Measurements from ENCODE around the gene BRWD1. TPM values are rescaled to one million over a fixed set of nuclear protein-coding genes. Genes with fewer than 3 reads are reported as not detected.

BRWD1 gene
- total and polyA plus RNA-seq, 2 of the 13 experiments (the other 11 are each of a cell fraction or from before 2014, with no cell fraction given), result 13.9 to 28.0 TPM

DNA sequence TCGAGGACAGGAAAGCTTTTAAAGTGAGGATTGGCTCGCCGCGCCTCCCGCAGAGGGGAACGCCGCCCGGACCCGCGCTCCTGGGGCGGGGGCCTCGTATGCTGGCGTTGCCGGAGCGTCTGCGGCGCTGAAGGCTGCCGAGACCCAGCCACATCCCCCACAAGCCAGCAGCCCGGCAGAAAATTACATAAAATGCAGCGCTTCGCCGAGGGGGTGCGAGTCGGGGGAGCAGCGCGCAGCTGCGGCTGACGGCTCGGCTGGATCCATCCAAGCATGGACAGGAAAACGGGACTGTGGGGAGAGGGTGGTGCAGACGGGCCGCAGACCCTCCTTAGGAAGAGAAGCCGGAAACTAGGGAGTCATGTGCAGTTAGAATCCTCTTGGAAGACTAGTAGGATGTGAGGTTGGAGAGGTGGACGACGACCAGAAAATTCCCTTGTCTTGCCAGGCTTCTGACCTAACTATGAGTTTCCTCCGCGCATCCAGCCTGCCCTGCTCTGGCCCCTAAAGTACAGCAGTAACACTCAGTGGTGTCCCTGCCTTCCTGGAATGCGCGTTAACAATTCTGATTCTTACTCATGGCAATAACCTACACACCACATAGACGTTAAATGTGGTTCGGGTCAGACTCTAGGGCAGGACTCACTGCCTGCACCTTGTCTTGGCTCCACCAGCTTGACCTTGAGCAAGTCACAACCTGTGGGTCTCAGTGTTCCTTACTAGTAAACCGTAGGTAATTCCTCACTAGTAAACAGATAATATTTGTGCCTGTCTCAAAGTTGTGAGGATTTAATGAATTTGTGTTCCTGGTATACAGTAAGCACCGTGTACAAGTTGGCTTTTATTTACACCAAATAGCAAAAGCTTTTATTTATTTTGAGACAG, 953 bp upstream of the BRWD1 start (continued):
- TF ChIP-seq, protein P1, sequence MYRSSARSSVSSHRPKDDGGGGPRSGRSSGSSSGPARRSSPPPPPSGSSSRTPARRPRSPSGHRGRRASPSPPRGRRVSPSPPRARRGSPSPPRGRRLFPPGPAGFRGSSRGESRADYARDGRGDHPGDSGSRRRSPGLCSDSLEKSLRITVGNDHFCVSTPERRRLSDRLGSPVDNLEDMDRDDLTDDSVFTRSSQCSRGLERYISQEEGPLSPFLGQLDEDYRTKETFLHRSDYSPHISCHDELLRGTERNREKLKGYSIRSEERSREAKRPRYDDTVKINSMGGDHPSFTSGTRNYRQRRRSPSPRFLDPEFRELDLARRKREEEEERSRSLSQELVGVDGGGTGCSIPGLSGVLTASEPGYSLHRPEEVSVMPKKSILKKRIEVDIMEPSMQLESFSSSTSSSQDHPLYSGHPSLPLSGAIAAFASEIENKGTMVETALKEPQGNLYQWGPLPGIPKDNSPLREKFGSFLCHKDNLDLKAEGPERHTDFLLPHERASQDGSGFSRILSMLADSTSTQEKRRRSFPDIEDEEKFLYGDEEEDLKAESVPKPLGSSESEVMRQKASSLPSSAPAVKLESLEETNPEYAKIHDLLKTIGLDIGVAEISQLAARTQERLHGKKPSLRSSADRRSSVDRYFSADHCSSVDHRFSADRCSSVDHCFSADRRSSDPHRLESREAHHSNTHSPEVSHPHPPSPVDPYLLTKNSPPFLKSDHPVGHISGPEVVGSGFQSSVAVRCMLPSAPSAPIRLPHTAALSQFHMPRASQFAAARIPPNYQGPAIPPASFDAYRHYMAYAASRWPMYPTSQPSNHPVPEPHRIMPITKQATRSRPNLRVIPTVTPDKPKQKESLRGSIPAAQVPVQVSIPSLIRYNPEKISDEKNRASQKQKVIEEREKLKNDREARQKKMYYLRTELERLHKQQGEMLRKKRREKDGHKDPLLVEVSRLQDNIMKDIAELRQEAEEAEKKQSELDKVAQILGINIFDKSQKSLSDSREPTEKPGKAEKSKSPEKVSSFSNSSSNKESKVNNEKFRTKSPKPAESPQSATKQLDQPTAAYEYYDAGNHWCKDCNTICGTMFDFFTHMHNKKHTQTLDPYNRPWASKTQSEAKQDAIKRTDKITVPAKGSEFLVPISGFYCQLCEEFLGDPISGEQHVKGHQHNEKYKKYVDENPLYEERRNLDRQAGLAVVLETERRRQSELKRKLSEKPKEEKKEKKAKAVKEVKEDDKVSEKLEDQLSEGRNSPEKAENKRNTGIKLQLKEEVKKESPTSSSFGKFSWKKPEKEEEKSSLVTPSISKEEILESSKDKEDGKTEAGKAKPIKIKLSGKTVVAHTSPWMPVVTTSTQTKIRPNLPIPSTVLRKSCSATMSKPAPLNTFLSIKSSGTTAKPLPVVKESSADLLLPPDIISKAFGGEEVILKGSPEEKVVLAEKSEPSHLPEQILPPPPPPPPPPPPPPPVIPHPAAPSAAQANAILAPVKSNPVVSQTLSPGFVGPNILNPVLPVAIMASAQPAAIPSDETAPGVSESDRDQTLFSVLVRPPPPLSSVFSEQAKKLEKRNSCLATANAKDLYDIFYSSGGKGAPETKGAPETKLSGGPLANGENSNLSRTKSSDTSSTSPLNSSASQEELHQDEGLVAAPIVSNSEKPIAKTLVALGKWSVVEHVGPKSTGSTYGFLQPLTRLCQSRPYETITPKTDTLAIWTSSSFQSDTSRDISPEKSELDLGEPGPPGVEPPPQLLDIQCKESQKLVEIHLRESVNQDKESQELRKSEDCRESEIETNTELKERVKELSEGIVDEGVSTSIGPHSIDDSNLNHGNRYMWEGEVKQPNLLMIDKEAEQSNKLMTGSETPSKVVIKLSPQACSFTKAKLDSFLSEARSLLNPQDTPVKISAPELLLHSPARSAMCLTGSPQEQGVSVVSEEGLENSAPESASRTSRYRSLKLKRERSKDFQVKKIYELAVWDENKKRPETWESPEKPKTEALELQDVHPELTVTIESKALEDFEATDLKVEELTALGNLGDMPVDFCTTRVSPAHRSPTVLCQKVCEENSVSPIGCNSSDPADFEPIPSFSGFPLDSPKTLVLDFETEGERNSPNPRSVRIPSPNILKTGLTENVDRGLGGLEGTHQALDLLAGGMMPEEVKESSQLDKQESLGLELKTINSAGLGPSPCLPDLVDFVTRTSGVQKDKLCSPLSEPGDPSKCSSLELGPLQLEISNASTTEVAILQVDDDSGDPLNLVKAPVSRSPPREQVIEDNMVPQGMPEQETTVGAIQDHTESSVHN (CRISPR knock-in tag; IDR thresholded peaks at IDR 0.05), result no peak
- TF ChIP-seq ZBTB20 (CRISPR knock-in tag; IDR thresholded peaks at IDR 0.05; ENCODE audit: borderline replicate concordance, low read depth), result no peak
- peak; percentile 78 for TF ChIP-seq AGO2 (optimal IDR thresholded peaks at IDR 0.05; ENCODE audit: low read depth, low read length)
- TF ChIP-seq, protein P2, sequence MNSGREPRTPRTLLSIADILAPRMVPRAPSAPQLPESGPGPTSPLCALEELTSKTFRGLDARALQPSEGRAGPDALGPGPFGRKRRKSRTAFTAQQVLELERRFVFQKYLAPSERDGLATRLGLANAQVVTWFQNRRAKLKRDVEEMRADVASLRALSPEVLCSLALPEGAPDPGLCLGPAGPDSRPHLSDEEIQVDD (CRISPR knock-in tag; IDR thresholded peaks at IDR 0.05; ENCODE audit: borderline replicate concordance), result 0 out of 2 replicates have a peak, but pooled peaks have one; percentile 29
- no peak for TF ChIP-seq RERE (CRISPR knock-in tag; IDR thresholded peaks at IDR 0.05; ENCODE audit: low read depth)
